Skeletal muscle tissue (tissue), 4 donors: ENCODE measurements around the gene TMEM182. TPM values are rescaled to one million over a fixed set of nuclear protein-coding genes. Genes with fewer than 3 reads are reported as not detected.
A peak's percentile ranks its signal among the peaks of the same experiment; 100 is the strongest.

Experiments used
- H3K27ac ChIP-seq: one replicate; pipeline ENCODE4 v1.7.0; 2013; ENCODE audit warnings: mild to moderate bottlenecking, low read depth, low read length, inconsistent platforms
- H3K27me3 ChIP-seq, 3 donors: one replicate each; pipeline ENCODE4 v1.7.0; 2013; ENCODE audit warnings: low read length in 3 of 3; ENCODE audit not compliant: control insufficient read depth in 3 of 3, insufficient read depth in 3 of 3
- H3K36me3 ChIP-seq, 3 donors: one replicate each; pipeline ENCODE4 v1.7.0; 2013; ENCODE audit warnings: low read length in 3 of 3; ENCODE audit not compliant: control insufficient read depth in 3 of 3, insufficient read depth in 3 of 3
- H3K4me1 ChIP-seq, 3 donors: one replicate each; pipeline ENCODE4 v1.7.0; 2013; ENCODE audit warnings: low read length in 3 of 3, mild to moderate bottlenecking in 3 of 3; ENCODE audit not compliant: control insufficient read depth in 3 of 3, insufficient read depth in 3 of 3
- H3K4me3 ChIP-seq, 3 donors: one replicate each; pipeline ENCODE4 v1.7.0; 2013; ENCODE audit warnings: low read length in 3 of 3
- H3K9ac ChIP-seq, 3 donors: one replicate each; pipeline ENCODE4 v1.7.0; 2013; ENCODE audit warnings: low read length in 3 of 3, mild to moderate bottlenecking in 3 of 3, moderate library complexity in 2 of 3, low read depth in 1 of 3
- H3K9me3 ChIP-seq, 3 donors: one replicate each; pipeline ENCODE4 v1.7.0; 2013; ENCODE audit warnings: low read length in 3 of 3; ENCODE audit not compliant: control insufficient read depth in 3 of 3
- total RNA-seq: library from RNA; depleted of rRNA; stranded (reverse); fragments of >200 nt; gene quantifications from one replicate; pipeline ENCODE4 v1.2.3, GENCODE V29; 2014
- donor health status: Osteomylitis.

The TMEM182 gene
- total RNA-seq, 1 donor from 2014 or later: 152 TPM

- H3K9me3 ChIP-seq: no peaks in the 10 kb centered on the region
- H3K36me3 ChIP-seq: peaks cover 0 to 2% (median 0%) of the 10 kb centered on the region in 3 donors
- H3K27me3 ChIP-seq: no peaks in the 10 kb centered on the region
- H3K27ac ChIP-seq: peak overlapping the region; percentile 65
- peak overlapping the region; percentile 69 to 73 (median 70) for H3K4me3 ChIP-seq
- peaks cover 20 to 30% (median 26%) of the 10 kb centered on the region in 3 donors for H3K4me1 ChIP-seq
- H3K9ac ChIP-seq: peak overlapping the region; percentile 72 to 84 (median 78)
These were observed 2.3 kb downstream of the TMEM182 start for GRCh38 chr2:102764083-102764482.

DNA sequence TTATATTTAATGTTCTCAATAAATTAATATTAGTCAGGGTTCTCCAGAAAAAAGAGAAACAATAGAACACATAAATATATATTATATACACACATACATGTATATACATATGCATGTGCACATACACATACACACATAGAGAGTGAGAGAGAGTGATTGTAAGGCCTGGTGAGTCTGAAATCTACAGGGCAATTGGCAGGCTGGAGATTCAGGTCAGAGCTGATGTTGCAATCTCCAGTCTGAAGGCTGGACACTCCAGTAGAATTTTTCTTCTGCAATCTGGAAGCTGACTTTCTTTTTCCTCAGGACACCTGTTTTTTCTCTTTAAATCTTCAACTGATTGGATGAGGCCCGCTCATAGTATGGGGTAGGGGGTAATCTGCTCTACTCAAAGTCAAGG, 3.2 kb downstream of the TMEM182 start:
- H3K9me3 ChIP-seq: no peaks in the 10 kb centered on the region
- no peak overlapping the region for H3K27ac ChIP-seq
- no peaks in the 10 kb centered on the region for H3K27me3 ChIP-seq
- peaks cover 20 to 33% (median 26%) of the 10 kb centered on the region in 3 donors for H3K4me1 ChIP-seq
- peaks cover 0 to 2% (median 0%) of the 10 kb centered on the region in 3 donors for H3K36me3 ChIP-seq
- no peak overlapping the region for H3K9ac ChIP-seq
- peak overlapping the region in 2 of 3 donors; percentile 14 to 24 for H3K4me3 ChIP-seq

DNA sequence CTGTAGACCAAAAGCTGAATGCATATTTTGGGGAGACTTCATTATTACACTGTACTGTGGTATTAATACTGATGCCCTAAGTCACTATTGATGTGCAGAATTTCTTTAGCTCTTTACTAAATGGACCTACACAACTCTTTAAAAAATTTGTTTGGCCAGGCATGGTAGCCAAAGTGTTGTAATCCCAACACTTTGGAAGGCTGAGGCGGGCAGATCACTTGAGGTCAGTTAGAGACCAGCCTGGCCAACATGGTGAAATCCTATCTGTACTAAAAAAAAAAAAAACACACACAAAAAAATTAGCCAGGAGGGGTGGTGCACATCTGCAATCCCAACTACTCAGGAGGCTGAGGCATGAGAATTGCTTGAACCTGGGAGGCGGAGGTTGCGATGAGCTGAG, 6.4 kb downstream of the TMEM182 start:
- H3K4me1 ChIP-seq: peaks cover 45 to 63% (median 58%) of the 10 kb centered on the region in 3 donors
- peaks cover 0 to 2% (median 0%) of the 10 kb centered on the region in 3 donors for H3K36me3 ChIP-seq
- H3K27ac ChIP-seq: peak overlapping the region; percentile 46

GRCh38 chr2:102768892-102769291, 7.1 kb downstream of the TMEM182 start:
- Histone ChIP-seq H3K27ac (no peak overlapping the region), H3K9ac (no peak overlapping the region), H3K27me3 (no peaks in the 10 kb centered on the region), H3K9me3 (no peaks in the 10 kb centered on the region), H3K4me1 (peaks cover 50 to 67% (median 62%) of the 10 kb centered on the region in 3 donors), H3K36me3 (peaks cover 0 to 2% (median 0%) of the 10 kb centered on the region in 3 donors), H3K4me3 (no peak overlapping the region)

More for the DNA sequence above, 6.4 kb downstream of the TMEM182 start:
- no peaks in the 10 kb centered on the region for H3K9me3 ChIP-seq
- no peak overlapping the region for H3K9ac ChIP-seq
- no peaks in the 10 kb centered on the region for H3K27me3 ChIP-seq
- no peak overlapping the region for H3K4me3 ChIP-seq

GRCh38 chr2:102770506-102770905, 8.7 kb downstream of the TMEM182 start:
- Histone ChIP-seq H3K36me3 (no peaks in the 10 kb centered on the region), H3K9me3 (no peaks in the 10 kb centered on the region), H3K27me3 (no peaks in the 10 kb centered on the region), H3K4me1 (peaks cover 50 to 59% (median 56%) of the 10 kb centered on the region in 3 donors), H3K9ac (peak overlapping the region in 1 of 3 donors; percentile 17), H3K4me3 (peak overlapping the region in 2 of 3 donors; percentile 2 to 8), H3K27ac (peak overlapping the region; percentile 75)

DNA sequence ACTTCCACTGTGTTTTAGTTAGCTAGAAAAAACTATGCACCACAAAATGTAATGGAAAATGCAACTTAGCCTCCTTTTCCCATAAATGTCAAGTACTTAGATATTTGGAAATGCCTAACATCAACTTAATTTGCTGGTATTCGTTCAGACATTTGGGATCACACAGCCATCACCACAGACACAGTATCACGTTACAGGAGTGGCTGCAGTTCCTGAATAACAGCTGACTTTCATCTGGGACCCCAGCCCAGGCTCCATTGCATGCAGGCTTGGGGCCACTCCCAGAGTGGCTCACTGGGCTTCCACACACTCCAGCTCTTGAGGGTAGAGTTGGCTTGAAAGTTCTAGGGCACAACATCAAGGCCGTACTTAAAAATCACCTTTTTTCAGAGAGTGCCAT, 9.3 kb downstream of the TMEM182 start:
- H3K9ac ChIP-seq: peak overlapping the region in 2 of 3 donors; percentile 8 to 27
- peaks cover 0 to 2% (median 0%) of the 10 kb centered on the region in 3 donors for H3K36me3 ChIP-seq
- peaks cover 50 to 56% (median 55%) of the 10 kb centered on the region in 3 donors for H3K4me1 ChIP-seq
- H3K27ac ChIP-seq: peak overlapping the region; percentile 75
- H3K9me3 ChIP-seq: no peaks in the 10 kb centered on the region
- peak overlapping the region in 1 of 3 donors; percentile 29 for H3K4me3 ChIP-seq
- no peaks in the 10 kb centered on the region for H3K27me3 ChIP-seq

DNA sequence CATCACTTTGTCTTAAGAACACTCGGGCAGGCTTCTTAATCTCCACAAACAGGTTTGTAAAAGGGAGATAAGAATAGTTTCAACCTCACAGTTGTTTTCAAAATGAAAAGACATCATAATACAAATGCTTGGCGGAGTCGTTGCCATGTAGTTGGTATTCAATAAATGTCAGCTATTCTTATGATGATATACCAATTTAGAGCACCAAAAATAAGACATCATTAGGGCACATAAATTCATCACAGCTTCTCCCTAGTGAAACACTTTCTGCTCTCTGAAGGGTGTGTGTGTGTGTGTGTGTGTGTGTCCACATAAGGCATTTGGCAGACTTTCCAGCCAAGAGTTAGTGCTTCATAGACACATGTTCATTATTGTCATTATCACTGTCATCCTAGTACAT, 10.8 kb downstream of the TMEM182 start:
- H3K9me3 ChIP-seq: no peaks in the 10 kb centered on the region
- H3K27me3 ChIP-seq: no peaks in the 10 kb centered on the region
- peaks cover 42 to 53% (median 51%) of the 10 kb centered on the region in 3 donors for H3K4me1 ChIP-seq
- peak overlapping the region; percentile 75 for H3K27ac ChIP-seq
- no peak overlapping the region for H3K9ac ChIP-seq
- H3K36me3 ChIP-seq: peaks cover 0 to 5% (median 0%) of the 10 kb centered on the region in 3 donors
- H3K4me3 ChIP-seq: peak overlapping the region in 1 of 3 donors; percentile 26

- Histone ChIP-seq H3K36me3 (peaks cover 0 to 5% (median 0%) of the 10 kb centered on the region in 3 donors), H3K27ac (peak overlapping the region; percentile 75), H3K4me3 (peak overlapping the region in 2 of 3 donors; percentile 24 to 29), H3K9me3 (no peaks in the 10 kb centered on the region), H3K9ac (peak overlapping the region in 1 of 3 donors; percentile 39), H3K27me3 (no peaks in the 10 kb centered on the region), H3K4me1 (peaks cover 42 to 48% (median 45%) of the 10 kb centered on the region in 3 donors)
These were observed 11.4 kb downstream of the TMEM182 start for GRCh38 chr2:102773149-102773705.

DNA sequence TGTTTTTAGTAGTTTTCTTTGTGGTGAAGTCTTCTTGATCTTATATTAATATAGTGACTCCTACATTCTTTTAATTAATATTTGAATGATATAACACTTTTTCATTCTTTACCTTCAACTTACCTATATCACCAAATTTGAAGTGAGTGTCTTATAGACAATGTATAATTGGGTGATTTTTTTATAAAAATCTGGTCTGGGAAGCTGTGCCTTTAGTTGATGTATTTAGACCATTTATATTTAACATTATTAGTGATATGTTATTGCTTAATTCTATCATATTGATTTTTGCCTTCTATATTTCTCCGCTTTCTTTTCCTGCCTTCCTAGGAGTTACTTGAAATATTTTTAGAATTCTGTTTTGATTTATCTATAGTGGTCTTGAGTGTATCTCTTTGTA, 16.4 kb downstream of the TMEM182 start:
- peaks cover 0 to 5% (median 0%) of the 10 kb centered on the region in 3 donors for H3K36me3 ChIP-seq

GRCh38 chr2:102780467-102780866, 18.6 kb downstream of the TMEM182 start:
- H3K27ac ChIP-seq: no peak overlapping the region

More for the DNA sequence above, 16.4 kb downstream of the TMEM182 start:
- Histone ChIP-seq H3K27ac (no peak overlapping the region), H3K4me3 (no peak overlapping the region), H3K9ac (no peak overlapping the region), H3K9me3 (no peaks in the 10 kb centered on the region), H3K4me1 (peaks cover 18 to 22% (median 22%) of the 10 kb centered on the region in 3 donors), H3K27me3 (no peaks in the 10 kb centered on the region)

More at GRCh38 chr2:102780467-102780866, 18.6 kb downstream of the TMEM182 start:
- Histone ChIP-seq H3K4me1 (peaks cover 32 to 39% (median 37%) of the 10 kb centered on the region in 3 donors), H3K9me3 (no peaks in the 10 kb centered on the region), H3K9ac (no peak overlapping the region), H3K27me3 (no peaks in the 10 kb centered on the region), H3K4me3 (no peak overlapping the region), H3K36me3 (peaks cover 0 to 5% (median 4%) of the 10 kb centered on the region in 3 donors)
